HG03432 (cell line): ENCODE results near the gene TTLL11.

Experiments
- ATAC-seq: cut with Tn5 transposase; IDR thresholded peaks from one replicate; pipeline ENCODE4 v1.9.1; 2021; ENCODE audit warnings: mild to moderate bottlenecking, moderate library complexity; ENCODE audit not compliant: unreplicated experiment

TTLL11 gene

DNA sequence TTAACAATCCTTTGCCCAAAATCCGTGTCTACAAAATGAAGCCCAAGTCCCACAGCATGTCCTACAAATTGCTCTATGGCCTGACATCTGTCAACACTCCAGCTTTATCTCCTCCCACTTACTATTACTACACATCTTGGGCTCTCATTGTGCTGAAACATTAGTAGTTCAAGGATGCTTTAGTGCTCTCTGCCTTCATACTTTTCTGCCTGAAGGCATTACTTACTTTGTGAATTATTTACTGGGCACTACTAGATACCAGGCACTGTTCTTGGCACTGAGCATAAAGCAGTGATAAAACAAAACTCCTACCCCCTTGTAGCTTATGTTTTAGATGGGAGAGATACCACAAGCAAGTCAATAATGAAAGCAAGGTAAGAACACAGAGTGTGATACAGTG, 113.4 kb downstream of the TTLL11 start:
- no peak for ATAC-seq

DNA sequence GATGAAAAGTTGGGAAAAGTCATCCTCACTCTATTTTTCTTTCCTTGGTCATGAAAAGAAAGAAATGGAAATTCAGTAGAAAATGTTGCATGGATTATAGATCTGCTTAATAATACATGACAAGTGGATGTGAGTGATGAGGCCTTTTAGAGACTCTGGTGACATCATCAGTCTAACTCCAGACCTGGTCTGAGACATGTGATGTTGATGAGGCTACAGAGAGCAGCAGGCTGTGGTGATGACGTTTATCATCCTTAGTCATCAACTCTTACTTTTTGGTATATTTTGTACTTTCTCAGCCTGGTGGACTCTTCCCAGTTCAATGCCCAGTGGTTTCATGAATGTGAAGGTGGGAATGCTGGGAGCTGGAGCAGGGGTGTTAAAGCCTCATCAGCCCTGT, 116.4 kb downstream of the TTLL11 start:
- ATAC-seq = no peak

DNA sequence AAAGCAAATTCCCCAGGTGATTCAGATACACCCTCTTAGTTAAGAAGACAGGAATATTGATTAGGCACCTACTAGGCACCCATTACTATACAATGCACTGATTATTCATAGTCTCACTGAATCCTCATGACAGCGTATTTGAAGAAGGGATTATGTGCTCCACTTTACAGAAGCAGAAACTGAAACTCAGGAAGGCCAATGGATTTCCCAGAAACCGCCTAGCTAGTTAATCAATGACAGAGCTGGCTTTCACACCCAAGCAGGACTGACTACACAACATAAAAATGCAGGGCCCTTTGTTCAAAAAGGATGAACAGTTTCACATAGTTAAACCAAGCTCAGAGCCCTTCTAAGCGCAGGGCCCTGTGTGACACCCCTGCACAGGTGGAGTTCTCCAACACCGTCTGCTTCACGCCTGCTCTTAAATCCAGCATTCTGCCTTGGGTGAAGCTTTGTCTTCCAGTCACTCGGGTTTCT, 117.3 kb downstream of the TTLL11 start:
- no peak for ATAC-seq

DNA sequence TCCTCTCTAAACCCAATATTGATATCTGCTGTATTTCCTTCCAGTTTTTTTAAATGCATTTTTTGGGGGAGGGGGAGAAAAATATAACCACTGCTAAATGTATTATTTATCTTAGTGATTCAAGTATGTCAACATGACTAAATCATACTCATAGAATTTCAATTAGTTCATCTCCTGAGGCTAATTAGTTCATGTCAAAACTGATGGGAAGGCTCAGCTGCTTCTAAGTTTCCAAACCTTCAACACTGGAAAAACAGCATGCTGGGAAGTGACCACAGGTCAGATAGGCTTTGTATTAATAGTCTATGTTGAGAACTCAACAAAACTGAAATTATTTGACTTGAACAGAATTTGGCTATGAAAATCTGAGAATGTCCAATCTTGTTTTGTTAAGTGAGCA, 118.7 kb downstream of the TTLL11 start:
- ATAC-seq = no peak

DNA sequence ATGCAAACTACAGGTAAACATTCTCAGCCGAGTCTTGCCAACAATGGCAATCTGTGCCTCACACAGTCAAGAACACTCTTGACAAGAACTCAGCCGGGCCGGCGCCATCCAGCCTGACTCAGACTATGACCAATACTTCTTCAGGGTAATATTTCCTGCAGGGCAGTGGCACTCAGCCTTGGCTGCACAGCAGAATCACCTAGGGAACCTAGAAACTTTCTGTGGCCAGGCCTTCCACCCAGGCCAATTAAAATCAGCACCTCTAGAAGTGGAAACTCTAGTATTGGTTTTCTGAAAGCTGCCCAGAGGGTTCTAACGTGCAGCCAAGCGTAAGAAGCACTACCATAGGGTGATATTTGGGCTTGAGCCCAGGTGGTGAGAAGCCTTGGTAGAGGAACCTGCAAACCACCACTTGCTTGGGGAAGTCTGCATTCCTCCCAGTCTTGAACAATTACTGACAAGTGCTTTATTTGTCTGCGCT, 120.6 kb downstream of the TTLL11 start:
- peak; percentile 75 for ATAC-seq

DNA sequence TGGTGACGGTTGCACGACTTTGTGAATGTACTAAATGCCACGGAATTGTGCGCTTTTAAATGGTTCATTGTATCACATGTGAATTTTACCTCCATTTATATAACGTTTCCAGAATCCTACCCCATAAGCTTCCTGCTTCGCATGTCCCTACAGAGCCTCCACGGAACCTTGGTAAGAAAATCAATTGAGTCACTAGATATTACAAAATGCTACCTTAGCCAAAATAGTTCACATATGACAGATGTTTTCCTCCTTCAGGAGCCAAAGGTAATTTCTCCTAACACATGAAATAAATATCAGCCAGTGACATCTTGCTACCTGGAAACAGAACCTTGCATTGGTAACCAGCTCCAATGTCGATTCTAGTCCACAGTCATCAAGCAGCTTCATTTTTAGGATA, 125.1 kb downstream of the TTLL11 start:
- no peak for ATAC-seq

DNA sequence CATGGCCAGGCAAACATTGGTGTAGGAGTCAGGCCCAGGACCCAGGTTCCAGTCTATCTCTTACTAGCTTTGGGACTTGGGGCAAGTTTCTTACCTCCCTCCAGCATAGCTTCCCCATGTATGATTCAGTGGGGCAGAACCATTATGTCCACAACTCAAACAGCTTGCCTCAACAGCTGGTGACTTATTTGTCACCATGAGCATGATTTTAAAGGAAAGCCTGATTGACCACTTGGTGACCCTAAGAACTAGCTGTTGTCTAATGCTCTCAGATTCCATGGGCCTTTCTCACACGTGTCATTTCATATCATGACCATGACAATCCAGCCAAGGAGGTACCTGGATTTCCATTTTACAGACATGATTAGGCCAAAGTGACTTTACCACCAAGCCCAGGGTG, 126.4 kb downstream of the TTLL11 start:
- no peak for ATAC-seq

DNA sequence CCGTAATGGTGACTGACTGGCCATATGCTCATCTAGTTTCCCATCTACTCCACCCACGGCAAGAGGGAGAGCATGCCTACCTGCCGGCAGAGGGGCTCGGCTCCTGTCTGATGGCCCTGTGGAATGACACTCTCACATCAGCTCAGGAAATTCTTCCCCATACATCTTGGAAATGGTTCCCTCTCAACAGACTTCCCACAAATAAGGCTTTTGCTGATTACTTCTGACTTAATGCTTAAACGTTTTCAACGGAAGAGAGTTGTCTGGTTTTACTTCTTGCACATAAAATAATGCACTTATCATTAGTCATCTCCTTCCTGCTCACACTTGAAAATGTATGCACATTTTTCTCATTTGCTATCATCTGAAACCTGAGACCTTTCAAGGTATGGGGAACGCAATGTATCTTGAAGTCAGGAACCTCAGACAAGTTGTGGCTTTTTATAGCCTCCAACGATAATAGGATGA, 129.5 kb downstream of the TTLL11 start:
- ATAC-seq = no peak

DNA sequence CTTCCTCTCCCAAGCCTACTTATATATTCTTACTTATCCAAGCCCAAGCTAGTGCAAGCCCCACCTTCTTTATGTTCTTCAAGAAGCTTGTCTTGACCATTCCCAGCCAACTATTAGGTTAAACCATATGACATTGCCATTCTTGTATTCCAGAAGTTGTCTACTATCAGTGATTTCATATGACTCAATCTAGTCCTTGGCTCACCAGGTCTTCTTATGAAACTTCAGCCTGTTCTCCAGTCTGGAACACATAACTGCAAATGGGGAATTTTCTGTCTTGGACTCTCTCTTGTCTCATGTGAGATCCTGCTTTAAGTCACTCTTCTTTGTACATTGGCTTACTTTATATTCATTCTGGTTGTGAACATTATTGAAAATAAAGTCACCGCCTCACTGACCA, 130.7 kb downstream of the TTLL11 start:
- ATAC-seq = no peak

DNA sequence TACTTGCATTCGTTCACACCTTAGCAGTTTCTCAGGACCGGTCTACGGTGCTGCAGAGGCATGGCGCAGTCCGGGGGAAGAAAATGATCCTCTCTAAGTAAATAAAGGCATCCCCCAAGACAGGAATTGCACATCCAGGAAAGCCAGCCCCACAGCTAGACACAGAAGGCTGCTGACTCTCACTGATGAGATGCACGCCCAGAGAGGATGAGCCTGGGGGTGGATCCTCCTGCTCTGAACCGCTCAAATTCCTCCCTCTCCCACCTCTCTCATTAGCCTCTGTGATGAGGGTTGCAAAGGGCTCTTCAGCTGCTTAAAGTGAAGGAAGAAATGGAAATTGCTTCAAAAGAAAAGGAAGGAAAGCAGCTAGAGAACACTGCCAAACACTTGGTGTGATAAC, 132.4 kb downstream of the TTLL11 start:
- no peak for ATAC-seq

DNA sequence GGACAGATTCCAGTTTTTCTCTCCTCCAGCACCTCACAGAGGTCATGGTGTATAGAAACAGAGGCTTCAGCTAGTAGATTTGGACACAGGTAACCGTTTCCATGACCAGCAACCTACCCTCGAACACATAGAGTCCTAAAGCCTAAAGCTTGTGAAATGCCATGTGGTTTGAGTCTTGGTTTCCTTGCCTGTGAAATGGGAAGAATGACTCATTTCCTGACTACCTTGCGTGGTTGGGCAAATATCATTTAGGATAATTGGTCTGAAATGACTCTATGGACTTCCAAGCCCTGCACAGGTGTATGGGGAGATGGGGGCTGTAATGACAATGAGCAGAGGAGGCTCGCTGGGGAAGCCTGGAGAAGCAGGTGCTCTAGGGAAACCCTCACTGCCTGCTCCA, 134.6 kb downstream of the TTLL11 start:
- ATAC-seq = no peak

DNA sequence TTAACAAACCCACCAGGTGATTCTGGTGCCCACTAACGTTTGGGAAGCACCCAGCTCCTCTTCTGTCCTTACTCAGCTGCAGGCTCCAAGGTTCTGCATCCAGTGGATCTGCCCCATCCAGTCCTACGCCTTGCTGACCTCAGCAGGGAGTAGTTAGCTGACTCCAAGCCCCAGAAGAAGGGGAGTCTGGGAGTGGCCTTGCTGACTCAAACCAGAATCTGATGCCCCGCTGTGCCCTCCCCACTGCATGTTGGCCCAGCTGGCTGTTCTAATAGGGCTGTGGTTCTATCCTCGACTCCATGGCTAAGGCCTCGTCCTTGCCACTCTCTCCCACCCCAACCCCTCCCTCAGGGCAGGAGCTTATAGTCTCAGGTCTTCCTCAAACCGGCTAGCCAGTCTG, 136.3 kb downstream of the TTLL11 start:
- no peak for ATAC-seq

DNA sequence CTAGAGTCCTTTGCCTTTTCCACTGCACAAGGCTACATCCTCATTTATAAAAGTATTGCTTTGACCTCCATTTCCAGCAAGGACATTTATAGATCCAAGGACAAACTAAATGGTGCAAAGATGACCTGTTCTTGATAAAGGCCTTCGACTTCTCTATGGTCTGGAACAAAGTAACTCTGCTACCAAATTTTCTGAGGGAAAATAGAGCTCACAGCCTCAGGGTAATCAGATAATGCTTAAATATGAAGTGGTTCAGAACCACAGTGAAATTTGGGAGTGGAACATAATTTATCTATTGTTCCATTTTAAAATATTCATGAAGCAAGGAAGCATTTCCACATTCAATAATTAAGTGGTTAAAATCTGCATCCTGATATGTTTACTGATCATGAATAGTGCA, 137.5 kb downstream of the TTLL11 start:
- no peak for ATAC-seq

DNA sequence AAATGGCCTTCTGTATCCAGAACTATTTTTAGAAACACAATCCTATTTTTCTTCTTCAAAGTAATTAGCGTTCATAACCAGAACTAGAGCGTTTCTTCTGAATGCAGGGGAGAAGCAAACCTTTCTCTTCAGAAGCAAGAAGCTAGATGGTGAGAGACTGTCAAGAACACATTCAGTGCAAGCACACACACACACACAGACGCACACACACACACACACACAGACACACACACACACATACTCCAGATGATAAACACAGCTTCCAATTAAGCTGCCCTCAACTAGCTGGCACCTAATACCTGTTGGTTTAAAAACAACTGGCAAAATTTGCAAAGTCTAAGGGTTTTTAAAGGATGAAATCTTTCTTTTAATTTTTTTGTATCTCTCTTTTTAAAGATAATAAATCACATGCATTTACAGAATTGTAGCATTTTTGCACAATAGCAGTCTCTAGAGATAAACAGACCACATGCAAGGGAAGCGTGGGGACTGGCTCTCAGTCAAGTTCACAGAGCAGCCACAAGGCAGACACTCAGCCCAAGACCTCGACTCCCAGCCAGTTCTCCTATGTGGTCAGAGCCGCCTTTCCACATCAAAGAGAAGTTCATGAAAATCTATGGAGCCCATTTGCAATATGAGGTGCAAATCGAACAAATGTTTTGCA, 138.5 kb downstream of the TTLL11 start:
- ATAC-seq = no peak

DNA sequence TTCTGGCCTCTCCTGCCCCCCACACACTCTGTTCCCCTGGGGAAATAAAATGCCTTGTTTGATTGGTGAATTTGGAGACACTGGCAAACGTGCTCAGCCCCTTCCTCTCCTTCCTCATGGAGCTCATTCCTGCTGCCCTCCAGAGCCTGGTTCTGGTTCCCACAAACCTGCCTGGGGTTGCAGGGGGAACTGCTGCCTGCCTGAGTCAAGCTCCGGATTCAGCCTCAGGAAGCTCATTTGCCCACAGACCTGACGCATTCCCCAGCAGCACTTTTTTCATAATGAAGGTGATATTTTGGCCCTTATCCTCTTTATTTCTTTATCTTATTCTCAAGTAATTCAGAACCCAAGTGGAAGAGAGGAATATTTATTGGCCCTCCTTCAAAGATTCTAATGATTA, 140.5 kb downstream of the TTLL11 start:
- ATAC-seq = no peak

DNA sequence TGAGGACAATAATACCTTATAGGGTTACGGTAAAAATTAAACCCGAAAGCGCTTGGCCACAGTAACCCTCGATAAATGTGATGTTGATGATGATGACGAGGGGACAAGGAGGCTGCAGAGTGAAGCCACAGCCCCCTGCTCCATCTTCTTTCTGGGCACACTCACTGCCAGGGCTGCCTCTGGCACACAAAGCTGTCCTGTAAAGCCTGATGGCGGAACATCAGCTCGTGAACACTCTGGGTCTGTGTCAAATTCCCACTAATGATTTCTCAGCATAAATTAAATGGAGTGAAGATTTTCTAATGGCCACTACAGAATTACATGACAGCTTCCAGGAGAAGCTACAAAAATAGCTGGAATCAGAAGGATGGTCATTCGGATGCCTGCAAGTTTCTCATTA, 142.2 kb downstream of the TTLL11 start:
- ATAC-seq = no peak

DNA sequence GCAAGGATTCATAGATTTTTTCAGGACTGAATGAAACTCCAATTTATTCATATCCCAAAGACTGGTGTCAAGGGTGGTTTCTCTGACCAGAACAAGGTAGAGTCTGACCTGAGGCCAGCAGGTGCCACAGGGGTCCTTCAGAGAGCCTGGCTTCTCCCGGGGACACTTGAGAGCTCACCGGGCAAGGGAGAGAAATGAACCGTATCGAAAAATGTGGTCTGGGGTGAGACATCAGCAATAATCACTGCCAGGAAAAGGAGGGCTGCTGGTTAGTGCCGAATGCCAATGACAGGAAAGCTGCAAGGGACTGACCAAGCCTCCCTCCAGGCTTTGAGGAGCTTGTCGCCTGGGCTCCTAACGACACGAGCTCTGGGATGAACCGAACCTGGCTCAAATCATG, 142.7 kb downstream of the TTLL11 start:
- no peak for ATAC-seq

DNA sequence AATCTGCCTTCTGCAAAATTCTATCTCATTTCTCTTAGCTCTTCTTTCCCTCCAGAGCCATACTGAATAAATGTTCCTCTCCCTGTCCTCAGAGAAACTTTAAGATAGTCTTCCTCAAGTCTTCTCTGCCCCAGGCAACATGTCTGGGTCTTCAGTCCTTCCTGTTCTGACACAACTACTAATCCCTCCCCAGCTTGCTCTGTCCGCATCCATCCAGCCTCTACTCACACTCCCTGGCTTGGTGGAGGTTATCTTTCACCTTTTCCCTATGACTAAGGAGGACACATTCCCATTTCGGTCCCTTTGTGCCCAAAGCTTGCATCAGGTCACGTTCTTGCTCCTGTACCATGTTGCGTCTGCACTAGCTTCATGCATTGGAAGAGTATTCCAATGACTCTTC, 143.3 kb downstream of the TTLL11 start:
- ATAC-seq = no peak

DNA sequence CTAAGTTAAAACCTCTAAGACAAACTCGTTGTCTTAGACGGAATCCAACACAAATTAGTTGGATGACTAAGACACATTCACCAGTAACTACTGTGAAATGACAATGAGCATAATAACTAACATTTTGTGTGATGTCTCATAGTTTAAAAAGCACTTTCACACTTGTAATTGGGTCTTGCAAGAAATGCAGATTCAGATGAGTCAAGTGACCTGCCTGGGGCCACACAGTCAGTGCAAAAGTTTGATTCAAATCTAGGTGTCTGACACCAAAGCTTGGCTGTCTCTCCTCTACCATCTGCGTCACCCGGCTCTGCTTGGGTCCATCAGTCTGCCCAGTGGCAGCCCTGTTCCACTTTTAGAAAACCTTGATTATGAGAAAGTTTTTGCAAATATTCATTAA, 143.7 kb downstream of the TTLL11 start:
- ATAC-seq = no peak

DNA sequence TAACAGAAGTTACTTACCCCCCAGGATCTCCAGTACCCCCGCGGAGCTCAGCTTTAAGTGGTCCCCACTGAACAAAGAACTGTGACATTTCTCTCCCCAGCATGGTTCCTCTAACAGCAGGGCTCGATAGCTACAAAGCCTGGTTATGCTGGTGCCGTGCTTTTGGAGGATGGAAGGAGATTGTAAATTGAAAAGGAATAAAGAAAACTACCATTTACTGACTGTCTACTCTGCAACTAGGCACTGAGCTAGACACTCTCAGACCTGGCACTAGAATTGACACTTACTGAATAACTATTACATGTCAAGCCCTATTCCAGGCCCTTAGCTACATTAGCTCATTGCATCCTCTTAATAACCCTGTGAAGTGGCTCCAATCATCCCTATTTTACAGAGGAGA, 145.3 kb downstream of the TTLL11 start:
- ATAC-seq = no peak

DNA sequence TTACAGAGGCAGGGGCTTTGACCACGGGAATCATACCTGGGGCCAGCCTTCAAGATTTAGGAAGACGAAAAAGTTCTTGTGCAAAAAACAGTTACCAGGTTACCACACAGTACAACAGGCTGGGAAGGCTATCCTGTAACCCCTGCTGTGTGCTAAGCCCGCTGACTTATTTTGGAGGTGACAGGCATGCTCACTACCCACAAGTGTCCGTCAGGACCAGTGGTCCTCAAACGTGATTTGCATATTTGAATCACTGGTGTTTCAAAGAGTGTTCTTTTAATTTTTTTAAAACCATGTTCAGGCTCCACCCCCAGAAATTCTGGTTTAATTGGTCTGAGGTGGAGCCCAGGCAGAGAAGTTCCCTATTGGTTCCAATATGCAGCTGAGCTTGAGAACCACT, 146.6 kb downstream of the TTLL11 start:
- no peak for ATAC-seq

DNA sequence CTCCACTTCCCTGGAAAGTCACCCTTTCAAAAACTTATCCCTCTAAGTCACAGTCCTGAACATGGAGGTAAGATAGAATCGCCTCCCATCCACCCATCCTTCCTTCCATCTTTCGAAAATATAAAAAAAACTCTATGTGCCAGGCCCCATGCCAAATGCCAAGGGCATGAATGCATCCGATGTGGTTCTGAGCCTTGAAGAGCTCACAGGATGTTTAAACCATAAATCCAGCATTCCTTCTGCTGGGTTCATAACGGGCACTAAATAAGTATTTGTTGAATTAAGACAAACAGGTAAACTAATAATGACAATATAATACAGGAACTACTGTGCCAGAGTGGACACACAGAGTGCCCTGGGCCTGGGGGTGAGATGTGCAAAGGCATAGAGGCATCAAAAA, 147.3 kb downstream of the TTLL11 start:
- no peak for ATAC-seq

DNA sequence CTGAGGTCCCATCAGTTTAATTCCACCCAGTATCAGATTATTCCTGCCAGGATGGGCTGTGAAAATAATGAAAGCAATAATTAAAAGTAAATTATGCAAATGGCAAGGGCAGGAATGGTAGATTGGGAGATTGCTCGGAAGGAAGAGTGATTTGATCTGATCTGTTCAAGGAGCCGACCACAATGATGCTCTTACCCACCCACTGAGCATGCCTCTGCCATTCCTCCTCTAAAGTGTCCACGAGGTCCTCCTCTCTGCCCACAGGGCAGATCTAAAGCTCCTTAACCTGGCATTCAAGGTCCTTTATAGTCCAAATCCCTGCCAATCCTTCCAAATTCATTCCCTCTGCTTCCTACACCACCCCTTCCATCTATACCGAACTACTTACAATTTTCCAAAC, 147.8 kb downstream of the TTLL11 start:
- no peak for ATAC-seq
